PC-3 (cell line): ENCODE results near the gene TNPO1. TPM values are rescaled to one million over a fixed set of nuclear protein-coding genes. Genes with fewer than 3 reads are reported as not detected.

Experiments used
- ATAC-seq: fragments of 200-7000 bp; cut with Tn5 transposase; 2 replicates; pipeline ENCODE4 v1.9.1; 2020; ENCODE audit warnings: mild to moderate bottlenecking, moderate library complexity
- BruUV-seq: library from RNA; stranded (reverse); fragments of 400-500 nt; replicated peaks from 2 replicates; lab custom pipeline; 2021; lab: Mats Ljungman, UMichigan
- CTCF ChIA-PET: fragments of 300-600 bp; sonication (Branson Sonifier 250); formaldehyde crosslinking; loops from one replicate; lab custom pipeline; 2022; ENCODE audit warnings: antibody characterized with exemption; lab: Charles Lee
- POLR2A ChIA-PET: fragments of 300-600 bp; sonication (Branson Sonifier 250); formaldehyde crosslinking; loops from one replicate; lab custom pipeline; 2022; ENCODE audit warnings: antibody characterized with exemption; ENCODE audit not compliant: unreplicated experiment; lab: Charles Lee
- DNase-seq: peaks from one replicate; pipeline ENCODE4 v3.0.0-alpha.2; 2015
- H2AFZ ChIP-seq: fragments of 300-600 bp; sonication (generic); 2 replicates; pipeline ENCODE4 v1.6.0; 2016; ENCODE audit warnings: antibody characterized with exemption, low read length
- H3F3A ChIP-seq: fragments of 300-600 bp; sonication (generic); one replicate; pipeline ENCODE4 v1.6.0; 2017; ENCODE audit warnings: antibody characterized with exemption, low read length, control low read depth, mild to moderate bottlenecking; ENCODE audit not compliant: unreplicated experiment
- H3K27ac ChIP-seq: fragments of 300-600 bp; sonication (generic); 2 replicates; pipeline ENCODE4 v1.5.1; 2016; ENCODE audit warnings: mild to moderate bottlenecking, low read length
- H3K27me3 ChIP-seq: fragments of 300-600 bp; sonication (generic); 2 replicates; pipeline ENCODE4 v1.6.1; 2016; ENCODE audit warnings: low read length, mixed read lengths
- H3K36me3 ChIP-seq: fragments of 300-600 bp; sonication (generic); 2 replicates; pipeline ENCODE4 v1.6.1; 2016; ENCODE audit warnings: low read depth, mixed run types, low read length, mixed read lengths
- H3K4me1 ChIP-seq: fragments of 300-600 bp; sonication (generic); 2 replicates; pipeline ENCODE4 v1.5.1; 2016; ENCODE audit warnings: low read length; ENCODE audit not compliant: insufficient read depth
- H3K4me2 ChIP-seq: fragments of 300-600 bp; sonication (generic); 2 replicates; pipeline ENCODE4 v1.6.0; 2016; ENCODE audit warnings: low read length
- H3K4me3 ChIP-seq: fragments of 300-600 bp; sonication (generic); 2 replicates; pipeline ENCODE4 v1.5.1; 2016; ENCODE audit warnings: mild to moderate bottlenecking, low read length, mixed read lengths
- H3K79me2 ChIP-seq: fragments of 300-600 bp; sonication (generic); 2 replicates; pipeline ENCODE4 v1.6.1; 2017; ENCODE audit warnings: low read length, mixed read lengths
- H3K9ac ChIP-seq: fragments of 300-600 bp; sonication (generic); 2 replicates; pipeline ENCODE4 v1.6.0; 2016; ENCODE audit warnings: mild to moderate bottlenecking, low read length
- H3K9me2 ChIP-seq: fragments of 300-600 bp; sonication (generic); replicated peaks from 2 replicates; pipeline ENCODE4 v1.6.1; 2016; ENCODE audit warnings: mixed run types, low read length, mixed read lengths
- H3K9me3 ChIP-seq: fragments of 300-600 bp; sonication (generic); 2 replicates; pipeline ENCODE4 v1.6.1; 2016; ENCODE audit warnings: low read length, mixed read lengths
- H4K20me1 ChIP-seq: fragments of 300-600 bp; sonication (generic); 2 replicates; pipeline ENCODE4 v1.6.1; 2016; ENCODE audit warnings: low read length, mixed read lengths
- CTCF ChIP-seq: fragments of 300-600 bp; sonication (generic); conservative IDR thresholded peaks from 2 replicates; pipeline ENCODE4 v1.5.1; 2017; ENCODE audit warnings: antibody characterized with exemption, low read depth, mild to moderate bottlenecking, low read length
- EZH2 ChIP-seq: fragments of 300-600 bp; sonication (generic); IDR thresholded peaks from one replicate; pipeline ENCODE4 v1.6.1; 2017; ENCODE audit warnings: antibody characterized with exemption, mild to moderate bottlenecking, low read length; ENCODE audit not compliant: unreplicated experiment
- EZH2phosphoT487 ChIP-seq: fragments of 300-600 bp; sonication (generic); IDR thresholded peaks from 2 replicates; pipeline ENCODE4 v1.6.1; 2018; ENCODE audit warnings: mild to moderate bottlenecking, antibody characterized with exemption, low read length, borderline replicate concordance
- intact Hi-C: fragments of 100-400 bp; cut with micrococcal nuclease; formaldehyde crosslinking; loops from 2 replicates; pipeline ENCODE4 v1.9.0; 2023
- total RNA-seq: library from RNA; depleted of rRNA; stranded (reverse); fragments of >200 nt; gene quantifications from 2 replicates; pipeline ENCODE4 v1.2.3, GENCODE V29; 2014

Gene TNPO1
- total RNA-seq, 1 experiment from 2014 or later = 187 TPM

DNA sequence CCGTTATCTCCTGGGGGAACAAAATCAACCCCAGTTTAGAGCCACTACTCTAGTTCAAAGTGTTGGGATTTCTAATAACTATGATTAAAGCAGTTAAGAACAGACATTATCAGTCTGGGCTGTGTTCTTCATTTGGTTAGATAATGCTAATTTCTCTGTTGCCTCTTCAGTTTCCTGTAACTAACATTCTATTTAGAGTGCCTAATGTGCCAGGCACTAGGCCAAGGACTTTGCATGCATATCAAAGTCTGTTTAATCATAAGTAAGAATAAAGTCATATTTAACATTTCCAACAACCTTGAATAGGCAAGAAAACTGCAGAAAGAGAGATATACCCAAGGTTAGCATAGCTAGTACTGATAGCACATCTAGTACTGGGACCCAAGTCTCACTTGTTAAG, 68.4 kb downstream of the TNPO1 start:
- peaks cover 8% of the 10 kb centered on the region; the same call in 1 of the 2 replicates for H3K79me2 ChIP-seq
- no peaks in the 10 kb centered on the region for H3K4me1 ChIP-seq
- ChIA-PET CTCF (no interaction called here), POLR2A (no interaction called here)
- no peak overlapping the region for H3K9ac ChIP-seq
- no peaks in the 10 kb centered on the region for H3K9me3 ChIP-seq
- no peak overlapping the region for H2AFZ ChIP-seq
- intact Hi-C loops = no loop called here
- H3K9me2 ChIP-seq = no peaks in the 10 kb centered on the region
- TF ChIP-seq EZH2 = no peak
- TF ChIP-seq EZH2phosphoT487 = no peak
- no peak for TF ChIP-seq CTCF
- H3K27ac ChIP-seq = no peak overlapping the region
- peaks cover 71% of the 10 kb centered on the region for H3K36me3 ChIP-seq
- H3K4me3 ChIP-seq = no peak overlapping the region
- no peaks in the 10 kb centered on the region; the same call in 1 of the 2 replicates for H4K20me1 ChIP-seq
- H3F3A ChIP-seq = no peaks in the 10 kb centered on the region
- no peak for DNase-seq
- ATAC-seq = no peak
- no peaks in the 10 kb centered on the region for H3K27me3 ChIP-seq
- no TSS peak for BruUV-seq
- H3K4me2 ChIP-seq = no peak overlapping the region

- no peak overlapping the region for H2AFZ ChIP-seq
- no peak overlapping the region for H3K9ac ChIP-seq
- H3K4me1 ChIP-seq = no peaks in the 10 kb centered on the region
- intact Hi-C loops = no loop called here
- no peak for DNase-seq
- no peak overlapping the region for H3K27ac ChIP-seq
- H3F3A ChIP-seq = no peaks in the 10 kb centered on the region
- H3K9me2 ChIP-seq = no peaks in the 10 kb centered on the region
- no peaks in the 10 kb centered on the region; the same call in 1 of the 2 replicates for H4K20me1 ChIP-seq
- no peak for TF ChIP-seq EZH2
- TF ChIP-seq EZH2phosphoT487 = no peak
- TF ChIP-seq CTCF = no peak
- ChIA-PET CTCF (no interaction called here), POLR2A (interaction anchor here (0.6 kb wide), 1 partner anchor 60 kb away, joined by 4 read pairs; no protein-coding TSS in a partner anchor)
- no TSS peak for BruUV-seq
- H3K4me2 ChIP-seq = no peak overlapping the region
- no peak for ATAC-seq
- H3K36me3 ChIP-seq = peaks cover 80% of the 10 kb centered on the region
- H3K4me3 ChIP-seq = no peak overlapping the region
- peaks cover 8% of the 10 kb centered on the region; the same call in 1 of the 2 replicates for H3K79me2 ChIP-seq
- H3K9me3 ChIP-seq = no peaks in the 10 kb centered on the region
- H3K27me3 ChIP-seq = no peaks in the 10 kb centered on the region
Observed at GRCh38 chr5:72885824-72886223, 69.4 kb downstream of the TNPO1 start.

GRCh38 chr5:72888595-72888994, 72.1 kb downstream of the TNPO1 start:
- Histone ChIP-seq H3K9ac (no peak overlapping the region), H3K79me2 (0 out of 2 replicates have a peak, but pooled peaks cover 3% of the 10 kb centered on the region), H3K36me3 (peaks cover 76% of the 10 kb centered on the region), H3K9me2 (no peaks in the 10 kb centered on the region), H2AFZ (no peak overlapping the region), H3K4me2 (no peak overlapping the region), H3F3A (no peaks in the 10 kb centered on the region), H4K20me1 (no peaks in the 10 kb centered on the region; the same call in 1 of the 2 replicates), H3K4me3 (no peak overlapping the region), H3K9me3 (no peaks in the 10 kb centered on the region), H3K27me3 (no peaks in the 10 kb centered on the region), H3K27ac (no peak overlapping the region), H3K4me1 (0 out of 2 replicates have a peak, but pooled peaks cover 5% of the 10 kb centered on the region)
- CTCF ChIA-PET = no interaction called here
- DNase-seq (no peak), ATAC-seq (no peak)
- intact Hi-C loops = no loop called here
- TF ChIP-seq CTCF (no peak), EZH2phosphoT487 (no peak), EZH2 (no peak)
- no TSS peak for BruUV-seq
- POLR2A ChIA-PET = interaction anchor here (0.6 kb wide), 1 partner anchor 207 kb away, joined by 4 read pairs; no protein-coding TSS in a partner anchor
